ENCODE measurements around the gene PCDHA11.
"Not testable (repeated sequence)": the region's sequence is repeated elsewhere in the genome, so short reads cannot be mapped to it uniquely, and the experiment has no call there.

Gene PCDHA11
- total RNA-seq, result 0 reads per million in 2 donors

- DNase-seq, result no peak
Measured at GRCh38 chr5:140868721-140869554, at the start of gene PCDHA11. Gene PCDHA11 (plus strand): TSS chr5:140868957. CDS start chr5:140869104, 147 bp downstream.

- DNase-seq, result no peak
Measured at GRCh38 chr5:140821375-140822280, 47.1 kb upstream of the PCDHA11 start, which contains the start of gene PCDHA5. Gene PCDHA5 (plus strand): TSS chr5:140821613.

- no peak for DNase-seq
Measured at GRCh38 chr5:140822281-140822629, 46.5 kb upstream of the PCDHA11 start.

GRCh38 chr5:140822969-140823368 lies 45.8 kb upstream of the PCDHA11 start:
- not testable (repeated sequence) for DNase-seq

GRCh38 chr5:140823475-140823874 lies 45.3 kb upstream of the PCDHA11 start:
- DNase-seq, result no peak

- DNase-seq, result no peak
Measured at GRCh38 chr5:140827704-140828361, 40.9 kb upstream of the PCDHA11 start, which contains the start of gene PCDHA6. Gene PCDHA6 (plus strand): TSS chr5:140827960. CDS start chr5:140828092, 132 bp downstream.

- DNase-seq, result no peak
Measured at GRCh38 chr5:140828362-140828737, 40.4 kb upstream of the PCDHA11 start.

GRCh38 chr5:140829511-140830501 lies 39.0 kb upstream of the PCDHA11 start:
- not testable (repeated sequence) for DNase-seq

- no peak for DNase-seq
Measured at GRCh38 chr5:140833993-140834392, 34.8 kb upstream of the PCDHA11 start, which contains the start of gene PCDHA7. Gene PCDHA7 (plus strand): TSS chr5:140834269. CDS start chr5:140834384, 115 bp downstream.

- not testable (repeated sequence) for DNase-seq
Measured at GRCh38 chr5:140834439-140835008, 34.2 kb upstream of the PCDHA11 start.

- no peak for DNase-seq
Measured at GRCh38 chr5:140835622-140836510, 32.9 kb upstream of the PCDHA11 start.

GRCh38 chr5:140840978-140841962 lies 27.5 kb upstream of the PCDHA11 start, which contains the start of gene PCDHA8:
Gene PCDHA8 (plus strand): TSS chr5:140841187. CDS start chr5:140841322, 135 bp downstream.
- no peak for DNase-seq

GRCh38 chr5:140842798-140843733 lies 25.7 kb upstream of the PCDHA11 start:
- no peak for DNase-seq

- DNase-seq, result not testable (repeated sequence)
Measured at GRCh38 chr5:140848139-140849102, 20.3 kb upstream of the PCDHA11 start, which contains the start of gene PCDHA9. Gene PCDHA9 (plus strand): TSS chr5:140848382. CDS start chr5:140848496, 114 bp downstream.

GRCh38 chr5:140849831-140850634 lies 18.7 kb upstream of the PCDHA11 start:
- not testable (repeated sequence) for DNase-seq

Measured in activated gamma-delta T cell (primary cell).